Stimulated activated CD4-positive, alpha-beta T cell treated with anti-CD3 and anti-CD28 coated beads, Interleukin-1b, Interleukin-23, amount 100 ng/mL, for 48 hours (primary cell): Measurements from ENCODE around the gene SPCS3.
"Not testable (repeated sequence)": the region's sequence is repeated elsewhere in the genome, so short reads cannot be mapped to it uniquely, and the experiment has no call there.

Experiments used
- DNase-seq: peaks from one replicate; pipeline ENCODE4 v3.0.0-alpha.2; 2020

Gene SPCS3

GRCh38 chr4:176319704-176320339, at the start of gene SPCS3:
TSS of gene SPCS3 (plus strand) at chr4:176319966. CDS start at chr4:176320077, 111 bp downstream.
- peak; percentile 92 for DNase-seq

GRCh38 chr4:176270669-176271068, 49.1 kb upstream of the SPCS3 start:
- peak; percentile 6 for DNase-seq

- DNase-seq: no peak
These were observed 48.0 kb upstream of the SPCS3 start for GRCh38 chr4:176271749-176272148.

- no peak for DNase-seq
These were observed 47.0 kb upstream of the SPCS3 start for GRCh38 chr4:176272799-176273198.

- no peak for DNase-seq
These were observed 46.0 kb upstream of the SPCS3 start for GRCh38 chr4:176273736-176274135.

- no peak for DNase-seq
These were observed 45.3 kb upstream of the SPCS3 start for GRCh38 chr4:176274441-176274840.

GRCh38 chr4:176276710-176277109, 43.1 kb upstream of the SPCS3 start:
- no peak for DNase-seq

- no peak for DNase-seq
These were observed 42.4 kb upstream of the SPCS3 start for GRCh38 chr4:176277162-176277904.

GRCh38 chr4:176279560-176279959, 40.2 kb upstream of the SPCS3 start:
- not testable (repeated sequence) for DNase-seq

- DNase-seq: no peak
These were observed 33.0 kb upstream of the SPCS3 start for GRCh38 chr4:176286728-176287127.

GRCh38 chr4:176287546-176287945, 32.2 kb upstream of the SPCS3 start:
- no peak for DNase-seq

GRCh38 chr4:176288020-176288419, 31.7 kb upstream of the SPCS3 start:
- DNase-seq: no peak

GRCh38 chr4:176289561-176289960, 30.2 kb upstream of the SPCS3 start:
- no peak for DNase-seq

- no peak for DNase-seq
These were observed 29.2 kb upstream of the SPCS3 start for GRCh38 chr4:176290520-176290919.

- no peak for DNase-seq
These were observed 28.0 kb upstream of the SPCS3 start for GRCh38 chr4:176291748-176292147.

GRCh38 chr4:176292920-176293319, 26.8 kb upstream of the SPCS3 start:
- DNase-seq: no peak

- no peak for DNase-seq
These were observed 26.1 kb upstream of the SPCS3 start for GRCh38 chr4:176293660-176294059.

- DNase-seq: not testable (repeated sequence)
These were observed 23.9 kb upstream of the SPCS3 start for GRCh38 chr4:176295907-176296306.

GRCh38 chr4:176298664-176299063, 21.1 kb upstream of the SPCS3 start:
- DNase-seq: no peak

- no peak for DNase-seq
These were observed 19.7 kb upstream of the SPCS3 start for GRCh38 chr4:176300036-176300435.

- no peak for DNase-seq
These were observed 19.2 kb upstream of the SPCS3 start for GRCh38 chr4:176300565-176300964.

GRCh38 chr4:176302283-176303275, 17.2 kb upstream of the SPCS3 start:
- no peak for DNase-seq

GRCh38 chr4:176303938-176304337, 15.8 kb upstream of the SPCS3 start:
- no peak for DNase-seq
